ENCODE results near the gene TFDP1. TPM values are rescaled to one million over a fixed set of nuclear protein-coding genes. Genes with fewer than 3 reads are reported as not detected.

Gene TFDP1
- total RNA-seq: 29.7 TPM
- polyA plus RNA-seq (ENCODE audit: insufficient read depth in 1 of 8, insufficient read length in 8 of 8, low replicate concordance in 1 of 8): 10 to 100 TPM; 51.3 to 73.9 (median 59.5) TPM
- long read RNA-seq, donor 1, partial matches to known transcripts: 0 of 1 reads
- long read RNA-seq, donor 1, other reads (novel, unspliced or antisense): 0 of 1 reads
- long read RNA-seq, donor 2: 0 reads
- long read RNA-seq, donor 3, transcript TFDP1-201 (12 exons, 2,648 nt): major isoform, 7 of 7 reads
- long read RNA-seq, donor 3, partial matches to known transcripts: 0 of 7 reads
- long read RNA-seq, donor 3, other reads (novel, unspliced or antisense): 0 of 7 reads
- long read RNA-seq, donor 4, transcript TFDP1-201 (12 exons, 2,648 nt): major isoform, 6 of 8 reads
- long read RNA-seq, donor 4, partial matches to known transcripts: 0 of 8 reads
- long read RNA-seq, donor 4, other reads (novel, unspliced or antisense): 0 of 8 reads
- long read RNA-seq, donor 5, transcript TFDP1-201 (12 exons, 2,648 nt): major isoform, 10 of 21 reads
- long read RNA-seq, donor 5, transcript TFDP1-204 (3 exons, 447 nt): minor isoform, 6 of 21 reads
- long read RNA-seq, donor 5, partial matches to known transcripts: 0 of 21 reads
- long read RNA-seq, donor 5, other reads (novel, unspliced or antisense): 5 of 21 reads
- long read RNA-seq, donor 6, transcript TFDP1-201 (12 exons, 2,648 nt): major isoform, 5 of 30 reads
- long read RNA-seq, donor 6, partial matches to known transcripts: 24 of 30 reads
- long read RNA-seq, donor 6, other reads (novel, unspliced or antisense): 0 of 30 reads
- long read RNA-seq, donor 7, partial matches to known transcripts: 5 of 10 reads
- long read RNA-seq, donor 7, other reads (novel, unspliced or antisense): 0 of 10 reads
- long read RNA-seq, donor 8, partial matches to known transcripts: 0 of 4 reads
- long read RNA-seq, donor 8, other reads (novel, unspliced or antisense): 0 of 4 reads
- long read RNA-seq, donor 9, partial matches to known transcripts: 0 of 2 reads
- long read RNA-seq, donor 9, other reads (novel, unspliced or antisense): 0 of 2 reads
- long read RNA-seq, donor 10, transcript TFDP1-201 (12 exons, 2,648 nt): major isoform, 5 of 8 reads
- long read RNA-seq, donor 10, partial matches to known transcripts: 0 of 8 reads
- long read RNA-seq, donor 10, other reads (novel, unspliced or antisense): 0 of 8 reads
- long read RNA-seq, donor 11, transcript TFDP1-204 (3 exons, 447 nt): major isoform, 5 of 9 reads
- long read RNA-seq, donor 11, partial matches to known transcripts: 0 of 9 reads
- long read RNA-seq, donor 11, other reads (novel, unspliced or antisense): 0 of 9 reads

GRCh38 chr13:113584205-113584869, at the start of gene TFDP1:
Gene TFDP1 (plus strand): TSS chr13:113584753. CDS start chr13:113585838, 1,085 bp downstream.
- H3K27me3 ChIP-seq (ENCODE audit: control insufficient read depth, insufficient read depth, low read length): no peaks in the 10 kb centered on the region
- H3K27ac ChIP-seq (ENCODE audit: low read length): no peak within 1 kb of the TSS
- peak; percentile 94 for DNase-seq
- WGBS (ENCODE audit: insufficient coverage): under 1% methylated on average over 89 of the region's 92 CpGs
- H3K4me1 ChIP-seq (ENCODE audit: control insufficient read depth, insufficient read depth, low read length): peaks cover 4% of the 10 kb centered on the region
- peaks cover 19% of the 10 kb centered on the region for H3K36me3 ChIP-seq (ENCODE audit: control insufficient read depth, insufficient read depth, low read length)
- peak within 1 kb of the TSS; percentile 43 for H3K4me3 ChIP-seq (ENCODE audit: low read length)
- H3K9me3 ChIP-seq (replicated peaks; ENCODE audit: control insufficient read depth, low read depth, low read length): no peaks in the 10 kb centered on the region

GRCh38 chr13:113535381-113535781, 49.2 kb upstream of the TFDP1 start:
- no peaks in the 10 kb centered on the region for H3K9me3 ChIP-seq (replicated peaks; ENCODE audit: control insufficient read depth, low read depth, low read length)
- H3K36me3 ChIP-seq (ENCODE audit: control insufficient read depth, insufficient read depth, low read length): peaks cover 44% of the 10 kb centered on the region
- no peak overlapping the region for H3K4me3 ChIP-seq (ENCODE audit: low read length)
- H3K4me1 ChIP-seq (ENCODE audit: control insufficient read depth, insufficient read depth, low read length): peaks cover 5% of the 10 kb centered on the region
- no peak overlapping the region for H3K27ac ChIP-seq (ENCODE audit: low read length)
- WGBS (ENCODE audit: insufficient coverage): 92% methylated on average over 13 of the region's 13 CpGs
- no peaks in the 10 kb centered on the region for H3K27me3 ChIP-seq (ENCODE audit: control insufficient read depth, insufficient read depth, low read length)
- DNase-seq: no peak

GRCh38 chr13:113536461-113537110, 48.0 kb upstream of the TFDP1 start:
- Histone ChIP-seq H3K36me3 (ENCODE audit: control insufficient read depth, insufficient read depth, low read length) (peaks cover 41% of the 10 kb centered on the region), H3K4me1 (ENCODE audit: control insufficient read depth, insufficient read depth, low read length) (peaks cover 5% of the 10 kb centered on the region), H3K27me3 (ENCODE audit: control insufficient read depth, insufficient read depth, low read length) (no peaks in the 10 kb centered on the region), H3K27ac (ENCODE audit: low read length) (no peak overlapping the region), H3K9me3 (replicated peaks; ENCODE audit: control insufficient read depth, low read depth, low read length) (no peaks in the 10 kb centered on the region), H3K4me3 (ENCODE audit: low read length) (no peak overlapping the region)
- DNase-seq: no peak
- 82% methylated on average over 11 of the region's 18 CpGs for WGBS (ENCODE audit: insufficient coverage)

GRCh38 chr13:113537205-113537604, 47.3 kb upstream of the TFDP1 start:
- DNase-seq: no peak
- H3K9me3 ChIP-seq (replicated peaks; ENCODE audit: control insufficient read depth, low read depth, low read length): no peaks in the 10 kb centered on the region
- H3K4me1 ChIP-seq (ENCODE audit: control insufficient read depth, insufficient read depth, low read length): peaks cover 3% of the 10 kb centered on the region
- H3K36me3 ChIP-seq (ENCODE audit: control insufficient read depth, insufficient read depth, low read length): peaks cover 35% of the 10 kb centered on the region
- H3K27me3 ChIP-seq (ENCODE audit: control insufficient read depth, insufficient read depth, low read length): no peaks in the 10 kb centered on the region
- no peak overlapping the region for H3K27ac ChIP-seq (ENCODE audit: low read length)
- H3K4me3 ChIP-seq (ENCODE audit: low read length): no peak overlapping the region
- 91% methylated on average over 19 of the region's 19 CpGs for WGBS (ENCODE audit: insufficient coverage)

- DNase-seq: no peak
- no peak overlapping the region for H3K4me3 ChIP-seq (ENCODE audit: low read length)
- H3K27me3 ChIP-seq (ENCODE audit: control insufficient read depth, insufficient read depth, low read length): no peaks in the 10 kb centered on the region
- peaks cover 38% of the 10 kb centered on the region for H3K36me3 ChIP-seq (ENCODE audit: control insufficient read depth, insufficient read depth, low read length)
- H3K27ac ChIP-seq (ENCODE audit: low read length): no peak overlapping the region
- H3K4me1 ChIP-seq (ENCODE audit: control insufficient read depth, insufficient read depth, low read length): no peaks in the 10 kb centered on the region
- H3K9me3 ChIP-seq (replicated peaks; ENCODE audit: control insufficient read depth, low read depth, low read length): no peaks in the 10 kb centered on the region
- 80% methylated on average over 18 of the region's 21 CpGs for WGBS (ENCODE audit: insufficient coverage)
Observed at GRCh38 chr13:113537909-113538688, 46.5 kb upstream of the TFDP1 start.

- peaks cover 38% of the 10 kb centered on the region for H3K36me3 ChIP-seq (ENCODE audit: control insufficient read depth, insufficient read depth, low read length)
- H3K9me3 ChIP-seq (replicated peaks; ENCODE audit: control insufficient read depth, low read depth, low read length): no peaks in the 10 kb centered on the region
- H3K27me3 ChIP-seq (ENCODE audit: control insufficient read depth, insufficient read depth, low read length): no peaks in the 10 kb centered on the region
- DNase-seq: no peak
- no peak overlapping the region for H3K27ac ChIP-seq (ENCODE audit: low read length)
- no peaks in the 10 kb centered on the region for H3K4me1 ChIP-seq (ENCODE audit: control insufficient read depth, insufficient read depth, low read length)
- no peak overlapping the region for H3K4me3 ChIP-seq (ENCODE audit: low read length)
- 94% methylated on average over 22 of the region's 28 CpGs for WGBS (ENCODE audit: insufficient coverage)
Observed at GRCh38 chr13:113538689-113539058, 45.9 kb upstream of the TFDP1 start.

- Histone ChIP-seq H3K36me3 (ENCODE audit: control insufficient read depth, insufficient read depth, low read length) (peaks cover 41% of the 10 kb centered on the region), H3K4me3 (ENCODE audit: low read length) (no peak overlapping the region), H3K4me1 (ENCODE audit: control insufficient read depth, insufficient read depth, low read length) (peaks cover under 1% of the 10 kb centered on the region), H3K9me3 (replicated peaks; ENCODE audit: control insufficient read depth, low read depth, low read length) (no peaks in the 10 kb centered on the region), H3K27me3 (ENCODE audit: control insufficient read depth, insufficient read depth, low read length) (no peaks in the 10 kb centered on the region), H3K27ac (ENCODE audit: low read length) (no peak overlapping the region)
- DNase-seq: no peak
- 74% methylated on average over 5 of the region's 18 CpGs for WGBS (ENCODE audit: insufficient coverage)
Observed at GRCh38 chr13:113539176-113539575, 45.4 kb upstream of the TFDP1 start.

GRCh38 chr13:113539822-113540221, 44.7 kb upstream of the TFDP1 start:
- 93% methylated on average over 6 of the region's 15 CpGs for WGBS (ENCODE audit: insufficient coverage)
- H3K9me3 ChIP-seq (replicated peaks; ENCODE audit: control insufficient read depth, low read depth, low read length): no peaks in the 10 kb centered on the region
- peaks cover 43% of the 10 kb centered on the region for H3K36me3 ChIP-seq (ENCODE audit: control insufficient read depth, insufficient read depth, low read length)
- H3K27ac ChIP-seq (ENCODE audit: low read length): no peak overlapping the region
- no peak for DNase-seq
- no peaks in the 10 kb centered on the region for H3K27me3 ChIP-seq (ENCODE audit: control insufficient read depth, insufficient read depth, low read length)
- H3K4me3 ChIP-seq (ENCODE audit: low read length): no peak overlapping the region
- peaks cover 7% of the 10 kb centered on the region for H3K4me1 ChIP-seq (ENCODE audit: control insufficient read depth, insufficient read depth, low read length)
